ENCODE measurements around the gene OR4N5.
"Not testable (repeated sequence)": the region's sequence is repeated elsewhere in the genome, so short reads cannot be mapped to it uniquely, and the experiment has no call there.

OR4N5 gene

GRCh38 chr14:20138520-20138919, at the start of gene OR4N5:
Gene OR4N5, plus strand, starts transcription at chr14:20138820. Its CDS starts 4,916 bp downstream, at chr14:20143736.
- H3K4me3 ChIP-seq (replicated peaks; ENCODE audit: low read depth, low read length) = no peak within 1 kb of the TSS
- no peak for TF ChIP-seq CTCF (IDR thresholded peaks at IDR 0.05; ENCODE audit: low read depth, low read length, missing control alignments)
- no peak for DNase-seq (ENCODE audit: extremely low read depth, low read depth)

- no peak for DNase-seq (ENCODE audit: extremely low read depth, low read depth)
- H3K4me3 ChIP-seq (replicated peaks; ENCODE audit: low read depth, low read length) = no peak overlapping the region
- no peak for TF ChIP-seq CTCF (IDR thresholded peaks at IDR 0.05; ENCODE audit: low read depth, low read length, missing control alignments)
Observed at GRCh38 chr14:20092050-20092449, 46.6 kb upstream of the OR4N5 start.

DNA sequence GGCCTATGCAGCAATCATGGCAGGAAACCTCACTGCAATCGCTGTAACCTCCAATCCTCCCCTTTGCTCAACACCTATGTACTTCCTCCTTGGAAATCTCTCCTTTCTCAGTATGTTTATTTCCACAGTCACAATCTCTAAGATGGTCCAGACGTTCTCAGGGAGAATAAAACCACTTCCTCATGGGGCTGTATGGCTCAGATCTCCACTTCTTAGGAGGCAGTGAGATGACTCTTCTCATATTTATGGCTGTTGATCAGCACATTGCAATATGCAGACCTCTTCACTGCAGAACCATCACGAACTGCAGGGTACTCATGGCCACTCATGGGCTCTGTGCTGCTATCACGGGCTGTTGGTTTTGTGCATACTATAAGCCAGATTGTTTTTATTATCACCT, 45.2 kb upstream of the OR4N5 start:
- no peak for TF ChIP-seq CTCF (IDR thresholded peaks at IDR 0.05; ENCODE audit: low read depth, low read length, missing control alignments)
- no peak for DNase-seq (ENCODE audit: extremely low read depth, low read depth)
- H3K4me3 ChIP-seq (replicated peaks; ENCODE audit: low read depth, low read length) = no peak overlapping the region

- H3K4me3 ChIP-seq (replicated peaks; ENCODE audit: low read depth, low read length) = not testable (repeated sequence)
Observed at GRCh38 chr14:20098926-20099770, 39.5 kb upstream of the OR4N5 start.

DNA sequence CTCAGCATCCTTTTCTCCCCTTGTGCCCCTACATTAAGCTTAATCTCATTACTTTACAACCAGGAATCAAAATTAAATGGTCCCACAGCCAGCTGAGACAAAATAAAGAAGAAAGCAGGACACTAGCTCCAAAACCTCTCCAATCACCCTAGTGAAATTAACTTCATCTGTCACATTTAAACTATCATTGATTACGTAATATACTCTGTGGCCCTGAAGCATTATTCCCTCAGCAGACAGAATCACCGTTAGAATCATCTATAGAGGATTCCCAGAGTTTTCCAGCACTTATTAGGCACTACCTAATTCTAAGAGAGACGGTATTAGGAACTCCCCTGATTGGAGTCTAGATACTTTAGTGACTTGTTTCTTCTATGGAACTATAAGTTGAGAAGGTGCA, 28.2 kb upstream of the OR4N5 start, which contains the start of gene OR4K17:
OR4K17 (plus strand) TSS at position 302 of the 400 bp plus-strand sequence. CDS start 6,761 bp downstream, outside the sequence.
- TF ChIP-seq CTCF (IDR thresholded peaks at IDR 0.05; ENCODE audit: low read depth, low read length, missing control alignments) = no peak
- H3K4me3 ChIP-seq (replicated peaks; ENCODE audit: low read depth, low read length) = no peak within 1 kb of the TSS
- DNase-seq (ENCODE audit: extremely low read depth, low read depth) = no peak

More at GRCh38 chr14:20098926-20099770, 39.5 kb upstream of the OR4N5 start:
- DNase-seq (ENCODE audit: extremely low read depth, low read depth) = not testable (repeated sequence)

- no peak for TF ChIP-seq CTCF (IDR thresholded peaks at IDR 0.05; ENCODE audit: low read depth, low read length, missing control alignments)
- DNase-seq (ENCODE audit: extremely low read depth, low read depth) = no peak
- no peak overlapping the region for H3K4me3 ChIP-seq (replicated peaks; ENCODE audit: low read depth, low read length)
Observed at GRCh38 chr14:20112321-20112720, 26.3 kb upstream of the OR4N5 start.

DNA sequence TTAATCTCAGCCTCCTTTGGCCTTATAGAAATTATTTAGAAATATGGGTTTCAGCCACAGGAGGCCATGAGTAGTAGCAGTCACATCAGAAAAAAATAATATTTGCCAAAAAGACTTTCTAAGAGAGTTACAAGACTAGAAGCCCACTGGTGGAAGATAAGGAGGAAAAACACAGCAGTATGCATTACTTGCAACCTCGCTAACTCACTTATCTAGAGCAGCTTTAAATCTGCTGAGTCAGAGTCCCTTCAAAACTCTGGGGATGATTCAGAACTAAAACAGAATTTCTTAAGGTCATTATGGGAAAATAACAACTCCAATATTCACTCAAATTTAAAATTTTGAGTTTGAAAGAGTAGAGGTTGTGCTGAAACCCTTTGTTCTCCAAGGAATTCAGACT, 21.9 kb upstream of the OR4N5 start:
- H3K4me3 ChIP-seq (replicated peaks; ENCODE audit: low read depth, low read length) = no peak overlapping the region
- no peak for TF ChIP-seq CTCF (IDR thresholded peaks at IDR 0.05; ENCODE audit: low read depth, low read length, missing control alignments)
- no peak for DNase-seq (ENCODE audit: extremely low read depth, low read depth)

Data from HFF-Myc (cell line).